Prostate gland (tissue), 2 donors: ENCODE data around the gene C2orf49.

Experiments
- CTCF ChIP-seq, 4 experiments: fragments of 200-600 bp in 2 of 4; fragments of 450-650 bp in 2 of 4; sonication (generic) in 2 of 4; IDR thresholded peaks; 1 replicate in 3 of 4; 2 replicates in 1 of 4; pipeline ENCODE4 v1.5.1; 2016 to 2019; ENCODE audit warnings: antibody characterized with exemption in 4 of 4, mild to moderate bottlenecking in 2 of 4, moderate library complexity in 2 of 4
- POLR2A ChIP-seq: fragments of 450-650 bp; IDR thresholded peaks from one replicate; pipeline ENCODE4 v1.6.1; 2016; ENCODE audit warnings: antibody characterized with exemption, mild to moderate bottlenecking
- POLR2AphosphoS5 ChIP-seq: sonication (generic); formaldehyde crosslinking; IDR thresholded peaks from one replicate; pipeline ENCODE4 v1.6.1; 2017; ENCODE audit warnings: antibody characterized with exemption

- TF ChIP-seq POLR2A = no peak
- no peak for TF ChIP-seq CTCF (IDR thresholded peaks at IDR 0.05)
- TF ChIP-seq POLR2AphosphoS5 = no peak
These were observed 13.2 kb upstream of the C2orf49 start for GRCh38 chr2:105324101-105324500.
